NB4 (cell line): ENCODE results near the gene INPP5D.

ENCODE experiments used
- MYC ChIP-seq: IDR thresholded peaks from 2 replicates; pipeline ENCODE4 v1.6.1; 2011; ENCODE audit warnings: low read depth, low read length
- POLR2A ChIP-seq: IDR thresholded peaks from 2 replicates; pipeline ENCODE4 v1.6.1; 2011; ENCODE audit warnings: mild to moderate bottlenecking; ENCODE audit not compliant: insufficient read length; ENCODE audit errors: extremely low read depth
- TF ChIP-seq, protein P1 (sequence below): IDR thresholded peaks from one replicate; pipeline ENCODE4 v1.5.1; 2012; ENCODE audit warnings: low read depth, low read length

GRCh38 chr2:233168919-233169318 is 108.8 kb downstream of the INPP5D start:
- TF ChIP-seq, protein P1, sequence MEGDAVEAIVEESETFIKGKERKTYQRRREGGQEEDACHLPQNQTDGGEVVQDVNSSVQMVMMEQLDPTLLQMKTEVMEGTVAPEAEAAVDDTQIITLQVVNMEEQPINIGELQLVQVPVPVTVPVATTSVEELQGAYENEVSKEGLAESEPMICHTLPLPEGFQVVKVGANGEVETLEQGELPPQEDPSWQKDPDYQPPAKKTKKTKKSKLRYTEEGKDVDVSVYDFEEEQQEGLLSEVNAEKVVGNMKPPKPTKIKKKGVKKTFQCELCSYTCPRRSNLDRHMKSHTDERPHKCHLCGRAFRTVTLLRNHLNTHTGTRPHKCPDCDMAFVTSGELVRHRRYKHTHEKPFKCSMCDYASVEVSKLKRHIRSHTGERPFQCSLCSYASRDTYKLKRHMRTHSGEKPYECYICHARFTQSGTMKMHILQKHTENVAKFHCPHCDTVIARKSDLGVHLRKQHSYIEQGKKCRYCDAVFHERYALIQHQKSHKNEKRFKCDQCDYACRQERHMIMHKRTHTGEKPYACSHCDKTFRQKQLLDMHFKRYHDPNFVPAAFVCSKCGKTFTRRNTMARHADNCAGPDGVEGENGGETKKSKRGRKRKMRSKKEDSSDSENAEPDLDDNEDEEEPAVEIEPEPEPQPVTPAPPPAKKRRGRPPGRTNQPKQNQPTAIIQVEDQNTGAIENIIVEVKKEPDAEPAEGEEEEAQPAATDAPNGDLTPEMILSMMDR: no peak
- TF ChIP-seq POLR2A (no peak), MYC (no peak)
